NCI-H345 treated with DMSO at 0.1 percent for 48 hours (cell line): ENCODE measurements around the gene BCL2L14.
"Not testable (repeated sequence)": the region's sequence is repeated elsewhere in the genome, so short reads cannot be mapped to it uniquely, and the experiment has no call there.

Experiments used
- DNase-seq: peaks from one replicate; lab custom pipeline; 2025; ENCODE audit not compliant: unreplicated experiment; lab: John Stamatoyannopoulos, UW

BCL2L14 gene

DNA sequence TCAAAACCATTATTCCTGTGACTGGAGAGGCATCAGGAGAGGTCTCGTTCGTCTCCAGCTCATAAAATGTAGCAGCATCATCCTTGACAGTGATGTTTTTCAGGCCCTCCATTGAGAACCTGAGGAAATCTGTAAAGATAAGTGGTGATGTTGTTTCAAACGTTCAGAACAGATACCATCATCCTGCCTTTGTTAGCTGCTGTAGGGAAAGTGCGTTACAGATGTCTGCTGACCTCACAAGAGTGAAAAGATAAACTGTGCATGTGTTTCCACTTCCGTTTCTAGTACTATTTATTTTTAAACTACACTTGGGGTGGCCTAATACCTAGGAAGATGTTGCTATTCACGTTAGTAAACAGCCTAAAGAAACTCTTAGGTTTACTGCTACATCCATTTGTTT is 28.4 kb downstream of the BCL2L14 start:
- no peak for DNase-seq

DNA sequence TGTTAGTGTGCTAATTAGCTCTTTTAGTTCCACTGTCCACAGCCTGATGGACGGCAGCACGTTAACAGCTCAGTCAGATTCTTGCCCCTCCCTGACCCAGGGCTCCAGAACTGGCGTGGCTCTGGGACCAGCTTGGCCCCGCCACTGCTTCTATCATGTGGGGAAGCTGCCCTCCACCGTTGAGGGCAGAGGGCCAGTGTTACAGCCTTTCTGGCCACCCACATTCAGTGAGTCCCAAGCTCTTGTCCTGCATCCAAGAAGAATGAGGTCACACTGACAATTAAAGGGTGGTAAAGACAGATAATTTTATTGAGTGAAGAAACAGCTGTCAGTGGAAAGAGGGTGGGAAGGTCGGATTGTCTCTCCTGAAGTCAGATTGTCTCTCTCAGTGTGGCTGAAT is 36.9 kb downstream of the BCL2L14 start:
- DNase-seq: no peak

DNA sequence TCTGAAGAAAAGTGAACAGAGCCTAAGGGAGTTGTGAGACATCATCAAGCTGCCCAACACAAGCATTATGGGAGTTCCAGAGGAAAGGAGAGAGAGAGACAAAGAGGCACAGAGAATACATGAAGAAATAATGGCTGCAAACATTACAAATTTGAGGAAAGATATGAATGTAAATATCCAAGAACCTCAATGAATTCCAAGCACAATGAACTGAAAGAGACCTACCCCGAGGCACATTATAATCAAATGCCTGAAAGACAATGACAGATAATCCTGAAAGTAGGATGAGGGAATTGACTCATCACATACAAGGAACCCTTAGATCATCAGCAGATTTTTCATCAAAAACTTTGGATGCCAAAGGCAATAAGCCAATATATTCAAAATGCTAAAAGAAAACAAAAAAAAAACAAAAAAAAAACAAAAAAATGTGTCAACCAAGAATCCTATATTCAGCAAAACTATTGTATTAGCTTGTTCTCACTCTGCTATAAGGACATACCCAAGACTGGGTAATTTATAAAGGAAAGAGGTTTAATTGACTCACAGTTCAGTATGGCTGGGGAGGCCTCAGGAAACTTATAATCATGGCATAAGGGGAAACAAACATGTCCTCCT is 37.8 kb downstream of the BCL2L14 start:
- no peak for DNase-seq

DNA sequence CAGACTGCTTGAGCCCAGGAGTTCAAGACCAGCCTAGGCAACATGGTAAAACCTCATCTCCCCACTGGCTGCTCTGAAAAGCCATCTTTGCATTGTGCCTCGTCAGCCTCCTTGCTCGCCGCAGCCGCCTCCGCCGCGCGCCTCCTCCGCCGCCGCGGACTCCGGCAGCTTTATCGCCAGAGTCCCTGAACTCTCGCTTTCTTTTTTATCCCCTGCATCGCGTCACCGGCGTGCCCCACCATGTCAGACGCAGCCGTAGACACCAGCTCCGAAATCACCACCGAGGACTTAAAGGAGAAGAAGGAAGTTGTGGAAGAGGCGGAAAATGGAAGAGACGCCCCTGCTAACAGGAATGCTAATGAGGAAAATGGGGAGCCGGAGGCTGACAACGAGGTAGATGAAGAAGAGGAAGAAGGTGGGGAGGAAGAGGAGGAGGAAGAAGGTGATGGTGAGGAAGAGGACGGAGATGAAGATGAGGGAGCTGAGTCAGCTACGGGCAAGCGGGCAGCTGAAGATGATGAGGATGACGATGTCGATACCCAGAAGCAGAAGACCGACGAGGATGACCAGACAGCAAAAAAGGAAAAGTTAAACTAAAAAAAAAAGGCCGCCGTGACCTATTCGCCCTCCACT is 40.3 kb downstream of the BCL2L14 start:
- DNase-seq: not testable (repeated sequence)

DNA sequence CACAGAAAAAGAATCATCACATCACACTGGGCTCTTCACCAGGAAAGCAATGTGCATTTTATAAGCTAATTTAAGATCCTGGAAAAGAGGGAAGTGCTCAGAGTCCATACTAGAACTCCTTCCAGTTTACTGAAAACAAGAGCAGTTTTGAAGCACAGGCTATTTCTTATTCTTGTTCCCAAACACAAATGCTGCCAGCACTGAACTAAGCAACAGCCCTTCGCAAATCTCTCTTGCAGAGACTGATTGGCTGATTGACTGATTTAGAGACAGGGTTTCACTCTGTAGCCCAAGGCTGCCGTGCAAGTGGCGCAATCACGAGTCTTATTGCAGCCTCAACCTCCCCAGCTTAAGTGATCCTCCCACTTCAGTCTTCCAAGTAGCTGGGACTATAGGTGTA is 44.8 kb downstream of the BCL2L14 start:
- no peak for DNase-seq

DNA sequence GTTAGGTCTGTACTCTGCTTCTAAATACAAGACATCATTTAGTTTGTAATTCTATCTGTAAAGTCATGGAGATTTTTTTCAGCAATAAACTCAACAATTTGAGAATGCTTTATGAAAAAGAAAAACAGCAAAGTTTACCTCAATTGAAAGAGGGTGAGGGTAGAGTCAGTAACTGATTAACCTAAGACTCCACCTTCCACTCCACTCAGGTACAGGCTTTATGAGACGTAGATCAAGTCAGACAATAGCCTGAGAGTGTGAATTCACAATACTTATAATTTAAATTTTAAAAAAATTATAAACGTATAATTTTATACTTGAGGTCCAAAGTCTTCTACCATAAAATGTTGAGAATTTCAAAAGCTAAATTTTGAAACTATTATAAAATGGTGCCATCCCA is 45.9 kb downstream of the BCL2L14 start:
- DNase-seq: no peak

DNA sequence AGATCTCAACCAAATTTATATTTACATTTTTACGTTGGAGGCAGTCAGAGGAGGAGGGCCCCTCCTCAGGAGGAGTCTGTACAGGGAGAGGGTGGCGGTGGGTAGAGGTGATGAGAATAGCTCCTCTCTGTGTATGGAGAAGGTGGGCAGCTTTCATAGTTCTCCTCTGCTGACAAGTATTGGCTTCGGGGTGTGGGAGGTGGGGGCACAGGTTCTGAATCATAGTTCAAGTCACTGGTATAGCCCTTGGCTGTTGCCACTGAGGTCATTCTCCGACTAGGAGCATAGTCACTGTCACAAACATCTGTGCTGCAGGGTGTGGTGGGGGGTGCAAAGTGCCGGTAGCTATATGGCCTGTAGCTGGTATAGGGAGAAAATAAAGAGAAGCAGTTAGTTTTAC is 50.3 kb downstream of the BCL2L14 start:
- DNase-seq: no peak

DNA sequence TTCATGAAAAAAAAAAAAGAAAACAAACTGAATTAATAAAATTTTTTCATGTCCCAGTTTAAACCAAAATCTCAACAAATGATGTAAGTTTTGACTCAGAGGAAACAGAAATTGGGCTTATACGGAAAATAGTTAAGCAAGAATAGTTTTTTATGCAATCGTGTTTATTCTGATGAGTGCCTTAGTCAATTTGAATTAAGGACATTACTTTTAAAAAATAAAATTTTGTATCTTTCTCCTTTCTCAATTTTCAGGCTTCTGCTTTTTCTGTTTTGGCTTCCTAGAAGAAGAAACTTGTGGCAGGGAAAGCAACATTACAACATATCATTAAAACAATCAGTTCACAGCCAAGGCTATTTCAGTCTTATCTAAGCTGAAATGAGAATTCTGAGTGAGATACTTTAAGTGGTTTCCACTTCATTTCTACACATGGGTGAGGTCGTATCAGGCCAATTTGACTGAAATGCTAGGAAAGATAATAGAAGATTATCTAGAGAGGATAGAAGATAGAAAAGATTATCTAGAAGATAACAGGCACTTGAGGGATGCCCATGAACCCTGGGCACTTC is 52.4 kb downstream of the BCL2L14 start:
- no peak for DNase-seq

DNA sequence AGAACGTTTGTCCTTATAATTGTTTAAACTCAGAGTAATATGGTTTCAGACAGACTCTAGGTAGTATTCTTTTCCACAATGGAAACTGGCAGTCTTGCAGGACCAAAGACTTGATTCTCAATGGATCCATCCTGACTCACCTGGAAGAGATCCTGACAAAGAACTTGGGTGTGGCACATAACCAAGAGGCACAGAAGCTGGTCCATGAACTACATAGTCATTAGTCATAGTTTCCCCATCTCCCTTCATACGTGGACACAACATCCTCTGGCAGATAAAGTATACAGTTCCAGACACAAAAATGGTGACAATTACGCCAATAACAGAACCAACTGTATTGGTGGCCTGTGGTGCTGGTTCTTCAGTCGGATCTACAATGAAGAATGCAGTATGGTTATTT is 55.8 kb downstream of the BCL2L14 start:
- no peak for DNase-seq

DNA sequence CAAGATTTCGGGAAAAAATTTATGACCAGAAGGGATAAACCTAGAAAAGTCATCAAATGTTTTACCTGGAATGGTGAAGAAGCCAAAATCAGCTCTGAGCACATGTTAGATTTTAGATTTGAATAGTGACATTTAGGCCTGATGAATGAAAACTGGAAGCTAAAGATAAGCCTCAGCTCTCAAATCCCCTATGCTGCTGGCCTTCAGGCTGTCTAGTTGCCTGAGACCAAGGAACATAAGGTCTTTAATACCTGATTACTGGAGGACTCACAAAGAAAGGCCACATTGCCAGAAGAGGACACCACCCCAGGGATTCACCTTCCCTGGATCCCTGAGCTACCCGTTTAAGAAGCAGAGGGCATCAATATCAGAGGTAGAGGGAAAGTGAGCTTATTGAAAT is 56.6 kb downstream of the BCL2L14 start:
- no peak for DNase-seq

DNA sequence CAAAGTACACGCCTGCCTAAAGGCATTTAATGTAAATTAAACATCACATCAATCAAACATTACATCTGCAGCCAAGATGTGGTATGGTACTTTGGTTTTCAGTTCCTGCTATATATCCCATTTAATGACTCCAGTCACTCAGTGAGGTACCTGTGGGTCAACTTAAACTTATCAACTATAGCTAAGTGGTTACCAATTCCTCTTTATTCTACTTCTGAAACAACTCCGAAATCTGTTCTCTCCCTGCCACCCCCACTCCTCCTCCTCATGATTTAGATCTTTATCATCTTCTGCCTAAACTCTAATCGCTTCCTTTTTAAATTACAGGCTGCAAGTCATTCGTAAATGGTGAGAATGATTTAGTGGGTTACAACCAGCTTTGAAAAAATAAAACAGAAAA is 57.9 kb downstream of the BCL2L14 start:
- no peak for DNase-seq

DNA sequence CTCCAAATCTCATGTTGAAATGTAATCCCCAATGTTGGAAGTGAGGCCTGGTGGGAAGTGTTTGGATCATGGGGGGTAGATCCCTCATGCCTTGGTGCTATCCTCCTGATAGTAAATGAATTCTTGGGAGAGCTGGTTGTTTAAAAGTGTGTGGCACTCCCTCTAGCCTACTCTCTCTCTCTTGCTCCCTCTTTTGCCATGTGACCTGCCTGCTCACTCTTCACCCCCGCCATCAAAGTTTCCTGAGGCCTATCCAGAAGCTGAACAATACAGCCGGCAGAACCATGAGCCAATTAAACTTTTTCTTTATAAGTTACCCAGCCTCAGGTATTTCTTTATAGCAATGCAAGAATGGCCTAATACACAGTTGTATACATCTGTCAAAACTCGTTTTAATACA is 62.5 kb downstream of the BCL2L14 start:
- no peak for DNase-seq

DNA sequence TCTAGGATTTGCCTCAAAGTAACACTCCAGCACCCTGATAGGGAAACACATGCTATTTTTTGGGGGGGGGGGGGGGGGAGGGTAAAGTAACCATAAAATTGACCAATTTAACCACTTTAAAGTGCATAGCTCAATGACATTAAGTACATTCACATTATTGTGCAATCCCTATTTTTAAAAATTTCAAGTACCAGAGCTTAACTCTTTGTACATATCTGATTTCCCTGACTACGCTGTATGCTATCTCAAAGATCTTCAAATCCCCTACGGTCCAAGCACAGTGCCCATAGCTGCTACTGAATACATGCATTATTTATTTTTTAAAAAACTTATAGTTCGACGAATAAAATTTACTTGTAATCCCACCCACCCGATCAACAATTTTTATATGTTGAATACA is 63.0 kb downstream of the BCL2L14 start:
- no peak for DNase-seq

DNA sequence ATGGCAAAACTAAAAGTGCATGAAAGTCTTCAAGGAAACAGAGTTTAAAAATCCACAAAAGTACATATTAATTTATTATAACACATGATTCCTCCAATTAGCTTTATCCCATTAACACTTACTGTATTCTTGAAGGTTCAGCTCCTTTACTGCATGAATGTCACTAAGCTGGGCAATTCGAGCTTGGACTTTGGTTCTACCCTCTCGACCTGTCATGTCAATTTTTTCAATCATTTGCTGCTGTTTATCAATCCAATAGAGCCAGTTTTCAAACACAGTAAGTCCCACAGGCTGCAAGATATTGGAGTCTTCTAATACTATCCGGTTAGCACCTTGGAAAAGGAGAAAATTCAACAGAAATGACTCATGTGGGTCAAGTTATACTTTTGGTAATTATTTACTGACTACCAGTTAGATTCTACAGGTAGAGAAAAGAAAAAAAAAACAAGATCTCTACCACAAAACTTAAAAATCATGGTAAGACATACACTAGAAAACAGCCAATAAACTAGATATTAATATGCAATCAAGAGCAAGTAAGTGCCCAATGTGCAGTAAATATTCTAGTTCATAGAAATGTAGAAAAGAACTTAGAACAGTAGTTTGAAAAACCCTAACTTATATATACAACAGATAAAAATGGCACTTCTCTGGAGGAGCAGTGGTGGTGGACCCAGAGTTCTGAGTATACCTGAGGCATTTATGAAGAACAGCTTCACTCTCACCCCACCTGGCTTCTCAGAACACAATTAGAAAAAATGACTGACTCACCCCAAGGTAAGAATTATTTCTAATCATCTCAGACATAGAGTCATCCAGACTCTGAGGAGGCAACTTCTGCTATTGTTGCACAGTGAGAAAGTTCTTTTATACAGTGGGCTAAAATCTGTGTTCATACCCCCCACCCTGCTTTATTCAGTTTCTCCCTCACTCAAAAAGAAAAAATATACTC is 67.7 kb downstream of the BCL2L14 start:
- DNase-seq: no peak

DNA sequence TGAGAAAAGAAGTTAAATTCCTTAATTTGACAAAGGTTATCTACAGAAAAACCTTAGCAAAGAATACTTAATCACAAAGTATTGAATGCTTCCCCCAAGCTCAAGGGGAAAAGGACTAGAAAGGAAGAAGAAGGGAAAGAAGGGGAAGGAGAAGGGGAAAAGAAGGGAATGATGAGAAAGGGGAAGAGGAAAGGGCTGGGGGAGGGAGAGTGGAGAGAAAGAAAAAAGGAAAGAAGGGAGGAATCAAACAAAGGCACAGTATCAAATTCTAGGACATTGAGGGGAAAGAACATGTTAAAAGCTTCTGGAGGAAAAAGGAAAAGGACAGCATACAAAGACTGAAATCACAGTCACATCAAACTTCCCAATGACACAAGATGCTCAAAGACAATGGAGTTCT is 70.3 kb downstream of the BCL2L14 start:
- no peak for DNase-seq

DNA sequence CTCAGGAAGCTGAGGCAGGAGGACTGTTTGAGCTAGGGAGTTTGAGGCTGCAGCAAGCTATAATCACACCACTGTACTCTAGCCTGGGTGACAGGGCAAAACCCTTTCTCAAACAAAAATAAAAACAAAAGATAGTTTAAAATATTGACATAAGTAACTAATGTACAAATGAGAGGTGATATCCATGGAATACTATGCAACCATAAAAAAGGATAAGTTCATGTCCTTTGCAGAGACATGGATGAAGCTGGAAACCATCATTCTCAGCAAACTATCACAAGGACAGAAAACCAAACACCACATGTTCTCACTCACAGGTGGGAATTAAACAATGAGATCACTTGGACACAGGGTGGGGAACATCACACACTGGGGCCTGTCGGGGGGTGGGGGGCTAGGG is 73.8 kb downstream of the BCL2L14 start:
- not testable (repeated sequence) for DNase-seq

DNA sequence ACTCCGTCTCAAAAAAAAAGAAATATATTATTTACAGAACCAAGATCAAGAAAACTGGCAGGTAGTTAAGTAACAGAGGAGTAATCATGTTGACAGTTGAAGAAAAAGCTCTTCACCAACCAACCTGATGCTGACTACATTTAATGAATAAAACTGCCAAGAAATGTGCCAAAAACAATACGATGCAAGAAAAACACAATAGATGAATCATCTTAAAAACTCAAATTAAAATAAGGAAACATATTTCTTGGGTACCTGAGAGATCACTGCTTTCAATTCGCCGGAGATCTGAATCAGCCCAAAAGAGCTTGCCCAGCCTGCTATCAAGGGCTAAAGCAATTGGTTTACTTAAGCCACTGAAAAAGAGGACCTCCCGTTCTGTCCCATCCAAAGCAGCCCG is 76.4 kb downstream of the BCL2L14 start:
- DNase-seq: no peak
